Suprapubic skin (tissue), 2 donors: ENCODE measurements around the gene TLNRD1.

Experiments used
- EP300 ChIP-seq: sonication (generic); formaldehyde crosslinking; IDR thresholded peaks from one replicate; pipeline ENCODE4 v1.6.1; 2017; ENCODE audit warnings: antibody characterized with exemption
- POLR2A ChIP-seq, 2 donors: fragments of 450-650 bp; IDR thresholded peaks; one replicate each; pipeline ENCODE4 v1.6.1; 2017; ENCODE audit warnings: antibody characterized with exemption in 2 of 2, mild to moderate bottlenecking in 2 of 2, moderate library complexity in 2 of 2

GRCh38 chr15:80976851-80977250 is 23.9 kb upstream of the TLNRD1 start:
- TF ChIP-seq EP300 (no peak), POLR2A (IDR thresholded peaks at IDR 0.05) (no peak)
